Fibroblast of lung (primary cell): ENCODE results near the gene KIAA0040. TPM values are rescaled to one million over a fixed set of nuclear protein-coding genes. Genes with fewer than 3 reads are reported as not detected.
A peak's percentile ranks its signal among the peaks of the same experiment; 100 is the strongest.

Source experiments
- DNase-seq, 2 donors: peaks; one replicate each; pipeline versions ENCODE4 v3.0.0 to v3.0.0-alpha.2; 2010; ENCODE audit warnings: low read depth in 2 of 2
- H2AFZ ChIP-seq: 2 replicates; pipeline ENCODE4 v1.5.1; 2012; ENCODE audit warnings: low read length, control low read depth, inconsistent platforms
- H3K27ac ChIP-seq: 2 replicates; pipeline ENCODE4 v1.5.1; 2011; ENCODE audit warnings: low read length, control low read depth; ENCODE audit not compliant: insufficient read depth
- H3K27me3 ChIP-seq: 2 replicates; pipeline ENCODE4 v1.5.1; 2011; ENCODE audit warnings: mild to moderate bottlenecking, low read length; ENCODE audit not compliant: control insufficient read depth, insufficient read depth
- H3K36me3 ChIP-seq: 2 replicates; pipeline ENCODE4 v1.5.1; 2011; ENCODE audit warnings: low read length; ENCODE audit not compliant: control insufficient read depth, insufficient read depth
- H3K4me1 ChIP-seq: 2 replicates; pipeline ENCODE4 v1.5.1; 2011; ENCODE audit warnings: low read length; ENCODE audit not compliant: control insufficient read depth, insufficient read depth; ENCODE audit errors: extremely low read depth
- H3K4me2 ChIP-seq: 2 replicates; pipeline ENCODE4 v1.5.1; 2011; ENCODE audit warnings: low read length, control low read depth; ENCODE audit not compliant: insufficient read depth; ENCODE audit errors: extremely low read depth
- H3K4me3 ChIP-seq, 4 experiments: fragments of 200-600 bp in 1 of 4; sonication (generic) in 1 of 4; replicated peaks in 1 of 4; 2 replicates each; pipeline ENCODE4 v1.5.1; 2011 to 2016; ENCODE audit warnings: low read length in 4 of 4, low read depth in 3 of 4, mild to moderate bottlenecking in 3 of 4, control low read depth in 2 of 4, inconsistent platforms in 1 of 4, mixed read lengths in 1 of 4; ENCODE audit not compliant: insufficient read depth in 1 of 4; ENCODE audit errors: control extremely low read depth in 1 of 4
- H3K79me2 ChIP-seq: 2 replicates; pipeline ENCODE4 v1.5.1; 2012; ENCODE audit warnings: mild to moderate bottlenecking, low read length, inconsistent platforms; ENCODE audit not compliant: control insufficient read depth, insufficient read depth
- H3K9ac ChIP-seq: 2 replicates; pipeline ENCODE4 v1.5.1; 2011; ENCODE audit warnings: mild to moderate bottlenecking, low read length, control low read depth; ENCODE audit not compliant: insufficient read depth
- H3K9me3 ChIP-seq: 2 replicates; pipeline ENCODE4 v1.5.1; 2012; ENCODE audit warnings: low read depth, low read length; ENCODE audit not compliant: control insufficient read depth, insufficient read depth
- H4K20me1 ChIP-seq: 2 replicates; pipeline ENCODE4 v1.5.1; 2011; ENCODE audit warnings: low read length; ENCODE audit not compliant: control insufficient read depth, insufficient read depth; ENCODE audit errors: extremely low read depth
- CTCF ChIP-seq, 2 donors: IDR thresholded peaks in 1 of 2; conservative IDR thresholded peaks in 1 of 2; 1 replicate in 1 of 2; 2 replicates in 1 of 2; pipeline ENCODE4 v1.5.1; 2011 to 2012; ENCODE audit warnings: low read length in 2 of 2, control low read depth in 1 of 2, inconsistent platforms in 1 of 2, low read depth in 1 of 2, mild to moderate bottlenecking in 1 of 2
- EZH2 ChIP-seq: IDR thresholded peaks from 2 replicates; pipeline ENCODE4 v1.5.1; 2012; ENCODE audit warnings: low read length, control low read depth, mild to moderate bottlenecking; ENCODE audit errors: missing control alignments
- polyA plus RNA-seq, 2 donors: library from polyadenylated mRNA; depleted of rRNA in 1 of 2; stranded (reverse) in 1 of 2; unstranded in 1 of 2; fragments of >200 nt; gene quantifications; 2 replicates each; pipeline ENCODE4 v1.2.1, GENCODE V29; 2011 to 2012; ENCODE audit warnings: missing spikeins in 1 of 2
- total RNA-seq: library from RNA; depleted of rRNA; stranded (reverse); fragments of >200 nt; gene quantifications from 2 replicates; pipeline ENCODE4 v1.2.1, GENCODE V29; 2014

The KIAA0040 gene
- total and polyA plus RNA-seq, 2 donors (not counting 1 experiment from before 2014, with no cell fraction given), result 0.17 to 24.7 TPM

GRCh38 chr1:175195281-175195680 is 2.7 kb upstream of the KIAA0040 start:
- H4K20me1 ChIP-seq, result no peaks in the 10 kb centered on the region
- peaks cover 6% of the 10 kb centered on the region for H3K27me3 ChIP-seq
- peaks cover 3% of the 10 kb centered on the region for H3K4me1 ChIP-seq
- H3K9me3 ChIP-seq, result no peaks in the 10 kb centered on the region
- TF ChIP-seq CTCF (conservative IDR thresholded peaks at IDR 0.05 in 1 of 2, IDR thresholded peaks at IDR 0.05 in 1 of 2; ENCODE audit: low read depth in 1 of 2, low read length in 2 of 2) (no peak), EZH2 (no peak)
- H3K4me3 ChIP-seq, result no peak overlapping the region
- no peak overlapping the region for H3K27ac ChIP-seq
- H3K36me3 ChIP-seq, result no peaks in the 10 kb centered on the region
- no peak overlapping the region for H3K9ac ChIP-seq
- no peak overlapping the region for H3K4me2 ChIP-seq
- H2AFZ ChIP-seq, result no peak overlapping the region
- DNase-seq, result no peak
- H3K79me2 ChIP-seq, result no peaks in the 10 kb centered on the region

- no peaks in the 10 kb centered on the region for H3K79me2 ChIP-seq
- no peak overlapping the region for H3K9ac ChIP-seq
- peaks cover 6% of the 10 kb centered on the region for H3K27me3 ChIP-seq
- no peaks in the 10 kb centered on the region for H3K9me3 ChIP-seq
- no peak overlapping the region for H3K4me2 ChIP-seq
- DNase-seq, result no peak
- H4K20me1 ChIP-seq, result no peaks in the 10 kb centered on the region
- H3K4me3 ChIP-seq, result no peak overlapping the region
- peaks cover 3% of the 10 kb centered on the region for H3K4me1 ChIP-seq
- H3K27ac ChIP-seq, result no peak overlapping the region
- TF ChIP-seq CTCF (conservative IDR thresholded peaks at IDR 0.05 in 1 of 2, IDR thresholded peaks at IDR 0.05 in 1 of 2; ENCODE audit: low read depth in 1 of 2, low read length in 2 of 2) (no peak), EZH2 (no peak)
- no peaks in the 10 kb centered on the region for H3K36me3 ChIP-seq
- H2AFZ ChIP-seq, result no peak overlapping the region
These were observed 943 bp upstream of the KIAA0040 start for GRCh38 chr1:175193527-175193910.

GRCh38 chr1:175192111-175192629 is 406 bp downstream of the KIAA0040 start:
- Histone ChIP-seq H4K20me1 (no peaks in the 10 kb centered on the region), H3K27me3 (peaks cover 6% of the 10 kb centered on the region), H3K4me1 (peaks cover 3% of the 10 kb centered on the region), H3K9ac (peak overlapping the region; percentile 1), H3K36me3 (no peaks in the 10 kb centered on the region), H2AFZ (peak overlapping the region; percentile 57), H3K79me2 (no peaks in the 10 kb centered on the region), H3K27ac (no peak overlapping the region), H3K4me2 (peak overlapping the region; percentile 83), H3K9me3 (no peaks in the 10 kb centered on the region), H3K4me3 (peak overlapping the region; percentile 52 to 62 (median 54))
- no peak for DNase-seq
- TF ChIP-seq CTCF (conservative IDR thresholded peaks at IDR 0.05 in 1 of 2, IDR thresholded peaks at IDR 0.05 in 1 of 2; ENCODE audit: low read depth in 1 of 2, low read length in 2 of 2) (no peak), EZH2 (no peak)
